Measurements from ENCODE around the gene CACNG8. TPM values are rescaled to one million over a fixed set of nuclear protein-coding genes. Genes with fewer than 3 reads are reported as not detected.

CACNG8 gene
- total RNA-seq, 2 donors from 2014 or later: 0.48 to 4.8 TPM

- H3K27me3 Mint-ChIP-seq (ENCODE audit: insufficient read depth): peaks cover 13% of the 10 kb centered on the region
- Histone ChIP-seq H3K36me3 (ENCODE audit: control insufficient read depth, insufficient read depth, low read length) (no peaks in the 10 kb centered on the region), H3K27ac (ENCODE audit: low read depth, low read length) (no peak overlapping the region), H3K9ac (ENCODE audit: extremely low read depth, low read length, poor library complexity, severe bottlenecking) (no peak overlapping the region), H3K27me3 (ENCODE audit: control insufficient read depth, insufficient read depth, low read length, poor library complexity, severe bottlenecking) (peaks cover 5% of the 10 kb centered on the region), H3K9me3 (ENCODE audit: control insufficient read depth, low read length) (no peaks in the 10 kb centered on the region), H3K4me1 (ENCODE audit: control insufficient read depth, insufficient read depth, low read length) (no peaks in the 10 kb centered on the region), H3K4me3 (ENCODE audit: low read length) (no peak overlapping the region)
- no peak for TF ChIP-seq CTCF (conservative IDR thresholded peaks at IDR 0.05)
- no peak overlapping the region for H3K4me3 Mint-ChIP-seq
- H3K27ac Mint-ChIP-seq: no peak overlapping the region
- DNase-seq: no peak
- H3K9me3 Mint-ChIP-seq: peaks cover 2% of the 10 kb centered on the region
- no peaks in the 10 kb centered on the region for H3K36me3 Mint-ChIP-seq (ENCODE audit: low read depth)
- H3K4me1 Mint-ChIP-seq: no peaks in the 10 kb centered on the region
- WGBS, 2 experiments (ENCODE audit: insufficient coverage in 1 of 2, insufficient read length in 1 of 2): 78 to 82% methylated on average over 2 to 10 of the region's 11 CpGs
These were observed 11.3 kb upstream of the CACNG8 start for GRCh38 chr19:53951436-53951835.

- H3K27ac ChIP-seq (ENCODE audit: low read depth, low read length): no peak overlapping the region
- no peaks in the 10 kb centered on the region for H3K36me3 Mint-ChIP-seq (ENCODE audit: low read depth)
- no peak for TF ChIP-seq CTCF (conservative IDR thresholded peaks at IDR 0.05)
- peaks cover 5% of the 10 kb centered on the region for H3K27me3 ChIP-seq (ENCODE audit: control insufficient read depth, insufficient read depth, low read length, poor library complexity, severe bottlenecking)
- no peak overlapping the region for H3K27ac Mint-ChIP-seq
- no peaks in the 10 kb centered on the region for H3K36me3 ChIP-seq (ENCODE audit: control insufficient read depth, insufficient read depth, low read length)
- peaks cover 2% of the 10 kb centered on the region for H3K9me3 Mint-ChIP-seq
- no peaks in the 10 kb centered on the region for H3K4me1 ChIP-seq (ENCODE audit: control insufficient read depth, insufficient read depth, low read length)
- H3K4me3 Mint-ChIP-seq: no peak overlapping the region
- no peak overlapping the region for H3K9ac ChIP-seq (ENCODE audit: extremely low read depth, low read length, poor library complexity, severe bottlenecking)
- H3K4me1 Mint-ChIP-seq: peaks cover under 1% of the 10 kb centered on the region
- WGBS, 2 experiments (ENCODE audit: insufficient coverage in 1 of 2, insufficient read length in 1 of 2): 85 to 94% methylated on average over 5 to 6 of the region's 9 CpGs
- H3K27me3 Mint-ChIP-seq (ENCODE audit: insufficient read depth): peaks cover 13% of the 10 kb centered on the region
- H3K4me3 ChIP-seq (ENCODE audit: low read length): no peak overlapping the region
- DNase-seq: no peak
- no peaks in the 10 kb centered on the region for H3K9me3 ChIP-seq (ENCODE audit: control insufficient read depth, low read length)
These were observed 10.8 kb upstream of the CACNG8 start for GRCh38 chr19:53951947-53952346.

- Histone ChIP-seq H3K27me3 (ENCODE audit: control insufficient read depth, insufficient read depth, low read length, poor library complexity, severe bottlenecking) (peaks cover 19% of the 10 kb centered on the region), H3K4me1 (ENCODE audit: control insufficient read depth, insufficient read depth, low read length) (no peaks in the 10 kb centered on the region), H3K27ac (ENCODE audit: low read depth, low read length) (no peak overlapping the region), H3K9ac (ENCODE audit: extremely low read depth, low read length, poor library complexity, severe bottlenecking) (no peak overlapping the region), H3K36me3 (ENCODE audit: control insufficient read depth, insufficient read depth, low read length) (no peaks in the 10 kb centered on the region), H3K4me3 (ENCODE audit: low read length) (no peak overlapping the region), H3K9me3 (ENCODE audit: control insufficient read depth, low read length) (no peaks in the 10 kb centered on the region)
- TF ChIP-seq CTCF (conservative IDR thresholded peaks at IDR 0.05): no peak
- peaks cover 10% of the 10 kb centered on the region for H3K4me1 Mint-ChIP-seq
- H3K4me3 Mint-ChIP-seq: no peak overlapping the region
- peaks cover 27% of the 10 kb centered on the region for H3K27me3 Mint-ChIP-seq (ENCODE audit: insufficient read depth)
- DNase-seq: no peak
- WGBS, 2 experiments (ENCODE audit: insufficient coverage in 1 of 2, insufficient read length in 1 of 2): 91 to 95% methylated on average over 3 to 8 of the region's 8 CpGs
- H3K27ac Mint-ChIP-seq: no peak overlapping the region
- peaks cover 2% of the 10 kb centered on the region for H3K9me3 Mint-ChIP-seq
- no peaks in the 10 kb centered on the region for H3K36me3 Mint-ChIP-seq (ENCODE audit: low read depth)
These were observed 9.4 kb upstream of the CACNG8 start for GRCh38 chr19:53953383-53953782.
